H1 (cell line): ENCODE measurements around the gene ENDOU. TPM values are rescaled to one million over a fixed set of nuclear protein-coding genes. Genes with fewer than 3 reads are reported as not detected.

Source experiments
- ASH2L ChIP-seq: fragments of 200-600, 300-600 bp; sonication (generic); IDR thresholded peaks from one replicate; pipeline ENCODE4 v1.7.1; 2017; ENCODE audit warnings: low read length
- ATF2 ChIP-seq: IDR thresholded peaks from 2 replicates; pipeline ENCODE4 v1.6.1; 2012; ENCODE audit warnings: low read length, inconsistent platforms
- BCL11A ChIP-seq, 2 experiments: IDR thresholded peaks; one replicate each; pipeline ENCODE4 v1.6.1; 2011; ENCODE audit warnings: low read depth in 2 of 2, low read length in 2 of 2, mild to moderate bottlenecking in 2 of 2
- BRCA1 ChIP-seq: IDR thresholded peaks from 2 replicates; pipeline ENCODE4 v1.6.1; 2012; ENCODE audit warnings: low read depth, low read length, improper control_type of control experiment
- CEBPB ChIP-seq: IDR thresholded peaks from 2 replicates; pipeline ENCODE4 v1.6.1; 2012; ENCODE audit warnings: low read depth, low read length
- CTBP2 ChIP-seq: IDR thresholded peaks from 2 replicates; pipeline ENCODE4 v1.7.0; 2011; ENCODE audit warnings: borderline replicate concordance, mild to moderate bottlenecking, moderate library complexity, mixed read lengths, low read length; ENCODE audit not compliant: insufficient read depth, insufficient read length
- E2F6 ChIP-seq: IDR thresholded peaks from 2 replicates; pipeline ENCODE4 v1.6.1; 2012; ENCODE audit warnings: inconsistent platforms
- EP300 ChIP-seq, 2 experiments: IDR thresholded peaks; 1 replicate in 1 of 2; 2 replicates in 1 of 2; pipeline ENCODE4 v1.6.1; 2011 to 2012; ENCODE audit warnings: low read depth in 2 of 2, low read length in 2 of 2, mild to moderate bottlenecking in 2 of 2, borderline replicate concordance in 1 of 2, inconsistent platforms in 1 of 2, moderate library complexity in 1 of 2
- GTF2F1 ChIP-seq: IDR thresholded peaks from 2 replicates; pipeline ENCODE4 v1.6.1; 2012; ENCODE audit warnings: low read depth, low read length, improper control_type of control experiment, borderline replicate concordance
- HDAC6 ChIP-seq: IDR thresholded peaks from one replicate; pipeline ENCODE4 v1.7.1; 2012; ENCODE audit warnings: low read depth, mild to moderate bottlenecking, inconsistent platforms, low read length, moderate library complexity
- NANOG ChIP-seq: IDR thresholded peaks from 2 replicates; pipeline ENCODE4 v1.6.1; 2011; ENCODE audit warnings: low read length, low read depth, mild to moderate bottlenecking, inconsistent platforms; ENCODE audit not compliant: insufficient read depth, poor library complexity, severe bottlenecking
- RXRA ChIP-seq: IDR thresholded peaks from 2 replicates; pipeline ENCODE4 v1.6.1; 2011; ENCODE audit warnings: low read depth, mild to moderate bottlenecking, low read length, moderate library complexity; ENCODE audit not compliant: insufficient read depth
- SIX5 ChIP-seq: IDR thresholded peaks from 2 replicates; pipeline ENCODE4 v1.6.1; 2011; ENCODE audit warnings: mild to moderate bottlenecking, low read depth, low read length
- SP4 ChIP-seq: IDR thresholded peaks from 2 replicates; pipeline ENCODE4 v1.6.1; 2012; ENCODE audit warnings: low read length, inconsistent platforms
- SRF ChIP-seq: IDR thresholded peaks from 2 replicates; pipeline ENCODE4 v1.6.1; 2011; ENCODE audit warnings: mild to moderate bottlenecking, low read depth, low read length, moderate library complexity
- TAF7 ChIP-seq: optimal IDR thresholded peaks from 2 replicates; pipeline ENCODE3; 2011; ENCODE audit warnings: low read depth, mild to moderate bottlenecking, inconsistent platforms, low read length, moderate library complexity, borderline replicate concordance
- polyA plus RNA-seq, 7 experiments: library from polyadenylated mRNA; depleted of rRNA in 3 of 7; stranded (reverse) in 5 of 7; unstranded in 2 of 7; fragments of >200 nt in 5 of 7; fragments of 200-250 nt in 2 of 7; gene quantifications; 1 replicate in 5 of 7; 2 replicates in 1 of 7; 4 replicates in 1 of 7; pipeline versions ENCODE4 v1.2.1 to v1.2.3, GENCODE V29; 2011 to 2013; ENCODE audit warnings: missing spikeins in 2 of 7, mixed read lengths in 2 of 7
- total RNA-seq: library from RNA; stranded (reverse); fragmentation: NEBNext Ultra II Directional; extraction: Animal tissue kit (Norgen Biotek cat#: 25700); gene quantifications from 2 replicates; pipeline ENCODE4 v1.2.1, GENCODE V29; 2021
- TF ChIP-seq, protein P1 (sequence below): IDR thresholded peaks from 2 replicates; pipeline ENCODE4 v1.6.1; 2012; ENCODE audit warnings: inconsistent platforms
- TF ChIP-seq, protein P2 (sequence below), 3 experiments: IDR thresholded peaks; 1 replicate in 2 of 3; 2 replicates in 1 of 3; pipeline versions ENCODE4 v1.5.1 to v1.6.1; 2011; ENCODE audit warnings: low read length in 3 of 3, mild to moderate bottlenecking in 3 of 3, inconsistent platforms in 2 of 3, low read depth in 1 of 3, moderate library complexity in 1 of 3; ENCODE audit not compliant: insufficient read depth in 1 of 3; ENCODE audit errors: control extremely low read depth in 1 of 3

ENDOU gene
- total and polyA plus RNA-seq, 2 of the 8 experiments (the other 6 are each of a cell fraction or from before 2014, with no cell fraction given): not detected

DNA sequence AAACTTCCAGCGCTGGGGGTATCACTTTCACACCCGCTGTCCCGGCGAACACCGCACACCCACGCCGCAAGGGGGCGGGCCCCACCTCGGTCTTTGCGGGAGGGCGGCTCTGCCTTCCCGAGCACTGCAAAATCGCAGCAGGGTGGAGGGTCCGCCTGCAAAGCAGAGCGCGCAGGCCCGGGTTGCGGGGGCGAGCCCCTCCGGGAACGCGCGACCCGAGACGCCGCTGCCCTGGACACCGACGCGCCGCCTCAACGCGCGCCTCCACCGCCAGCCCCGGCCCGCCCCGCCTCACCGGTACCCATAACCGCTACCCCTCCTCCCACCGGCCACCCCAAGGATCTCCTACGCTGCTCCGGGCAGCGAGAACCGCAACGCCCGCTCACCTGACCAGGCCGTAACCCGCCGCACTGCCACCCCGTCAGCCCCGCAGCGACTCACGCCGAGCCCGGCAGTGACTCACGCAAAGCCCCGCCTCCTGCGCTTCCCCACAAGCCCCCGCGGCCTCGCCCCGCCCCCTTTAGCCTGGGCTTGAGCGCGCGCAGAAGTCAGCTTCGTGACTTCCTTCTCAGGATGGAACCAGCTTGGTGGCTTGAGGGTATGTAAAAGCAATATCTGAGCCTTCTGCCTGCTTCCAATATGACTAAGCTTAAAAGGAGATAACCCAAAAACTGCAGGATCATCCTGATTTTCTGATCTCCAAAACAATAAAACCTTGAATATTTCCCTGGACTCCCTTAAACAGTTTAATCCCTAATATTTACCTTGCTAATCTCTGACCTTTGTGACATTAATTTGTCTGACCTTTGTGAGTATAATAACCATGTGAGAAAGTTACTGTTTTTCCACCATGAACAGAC, 19.5 kb downstream of the ENDOU start, which contains the start of gene RPAP3 (continued):
- no peak for TF ChIP-seq NANOG
- TF ChIP-seq, protein P1, sequence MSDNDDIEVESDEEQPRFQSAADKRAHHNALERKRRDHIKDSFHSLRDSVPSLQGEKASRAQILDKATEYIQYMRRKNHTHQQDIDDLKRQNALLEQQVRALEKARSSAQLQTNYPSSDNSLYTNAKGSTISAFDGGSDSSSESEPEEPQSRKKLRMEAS: peak; percentile 69
- no peak for TF ChIP-seq SRF
- TF ChIP-seq BRCA1: no peak
- TF ChIP-seq GTF2F1: no peak
- TF ChIP-seq EP300 (IDR thresholded peaks at IDR 0.05; ENCODE audit: borderline replicate concordance in 1 of 2, low read depth in 2 of 2, low read length in 2 of 2): no peak
- TF ChIP-seq E2F6: peak; percentile 45; the same call in 1 of the 2 replicates
- TF ChIP-seq SP4: peak; percentile 49; the same call in 1 of the 2 replicates
- TF ChIP-seq ATF2: 0 out of 2 replicates have a peak, but pooled peaks have one; percentile 38
- TF ChIP-seq TAF7: no peak
- TF ChIP-seq ASH2L: peak; percentile 96
- TF ChIP-seq CTBP2: no peak
- TF ChIP-seq, protein P2, sequence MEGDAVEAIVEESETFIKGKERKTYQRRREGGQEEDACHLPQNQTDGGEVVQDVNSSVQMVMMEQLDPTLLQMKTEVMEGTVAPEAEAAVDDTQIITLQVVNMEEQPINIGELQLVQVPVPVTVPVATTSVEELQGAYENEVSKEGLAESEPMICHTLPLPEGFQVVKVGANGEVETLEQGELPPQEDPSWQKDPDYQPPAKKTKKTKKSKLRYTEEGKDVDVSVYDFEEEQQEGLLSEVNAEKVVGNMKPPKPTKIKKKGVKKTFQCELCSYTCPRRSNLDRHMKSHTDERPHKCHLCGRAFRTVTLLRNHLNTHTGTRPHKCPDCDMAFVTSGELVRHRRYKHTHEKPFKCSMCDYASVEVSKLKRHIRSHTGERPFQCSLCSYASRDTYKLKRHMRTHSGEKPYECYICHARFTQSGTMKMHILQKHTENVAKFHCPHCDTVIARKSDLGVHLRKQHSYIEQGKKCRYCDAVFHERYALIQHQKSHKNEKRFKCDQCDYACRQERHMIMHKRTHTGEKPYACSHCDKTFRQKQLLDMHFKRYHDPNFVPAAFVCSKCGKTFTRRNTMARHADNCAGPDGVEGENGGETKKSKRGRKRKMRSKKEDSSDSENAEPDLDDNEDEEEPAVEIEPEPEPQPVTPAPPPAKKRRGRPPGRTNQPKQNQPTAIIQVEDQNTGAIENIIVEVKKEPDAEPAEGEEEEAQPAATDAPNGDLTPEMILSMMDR (IDR thresholded peaks at IDR 0.05; ENCODE audit: control extremely low read depth in 1 of 3, insufficient read depth in 1 of 3, low read depth in 1 of 3, low read length in 3 of 3): peak; percentile 6 to 43 (median 12); a peak in 3 of 4 replicates
- no peak for TF ChIP-seq SIX5
- TF ChIP-seq CEBPB: no peak
- TF ChIP-seq BCL11A (IDR thresholded peaks at IDR 0.05; ENCODE audit: low read depth in 2 of 2, low read length in 2 of 2): no peak
- no peak for TF ChIP-seq RXRA
- TF ChIP-seq HDAC6: no peak
